Activated effector memory CD4-positive, alpha-beta T cell treated with Interleukin-2 at 50 U/mL for 16 hours (primary cell): Measurements from ENCODE around the gene ATP5MC2.
"Not testable (repeated sequence)": the region's sequence is repeated elsewhere in the genome, so short reads cannot be mapped to it uniquely, and the experiment has no call there.

Source experiments
- DNase-seq: peaks from one replicate; pipeline ENCODE4 v3.0.0-alpha.2; 2020

ATP5MC2 gene

DNA sequence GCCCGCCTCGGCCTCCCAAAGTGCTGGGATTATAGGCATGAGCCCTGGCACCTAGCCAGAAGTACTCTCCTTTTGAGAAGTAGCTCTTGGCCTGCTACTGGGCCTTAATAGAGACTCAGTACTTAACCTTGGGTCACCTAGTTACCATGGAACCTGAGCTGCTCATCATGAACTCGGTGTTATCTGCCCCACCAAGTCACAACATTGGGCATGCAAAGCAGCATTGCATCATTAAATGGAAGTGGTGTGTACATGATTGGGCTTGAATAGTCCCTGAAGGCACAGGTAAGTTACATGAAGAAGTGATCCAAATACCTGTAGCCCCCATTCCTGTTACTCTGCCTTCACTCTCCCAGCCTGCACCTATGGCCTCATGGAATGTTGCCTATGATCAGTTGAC lies 31.8 kb downstream of the ATP5MC2 start:
- DNase-seq: no peak

DNA sequence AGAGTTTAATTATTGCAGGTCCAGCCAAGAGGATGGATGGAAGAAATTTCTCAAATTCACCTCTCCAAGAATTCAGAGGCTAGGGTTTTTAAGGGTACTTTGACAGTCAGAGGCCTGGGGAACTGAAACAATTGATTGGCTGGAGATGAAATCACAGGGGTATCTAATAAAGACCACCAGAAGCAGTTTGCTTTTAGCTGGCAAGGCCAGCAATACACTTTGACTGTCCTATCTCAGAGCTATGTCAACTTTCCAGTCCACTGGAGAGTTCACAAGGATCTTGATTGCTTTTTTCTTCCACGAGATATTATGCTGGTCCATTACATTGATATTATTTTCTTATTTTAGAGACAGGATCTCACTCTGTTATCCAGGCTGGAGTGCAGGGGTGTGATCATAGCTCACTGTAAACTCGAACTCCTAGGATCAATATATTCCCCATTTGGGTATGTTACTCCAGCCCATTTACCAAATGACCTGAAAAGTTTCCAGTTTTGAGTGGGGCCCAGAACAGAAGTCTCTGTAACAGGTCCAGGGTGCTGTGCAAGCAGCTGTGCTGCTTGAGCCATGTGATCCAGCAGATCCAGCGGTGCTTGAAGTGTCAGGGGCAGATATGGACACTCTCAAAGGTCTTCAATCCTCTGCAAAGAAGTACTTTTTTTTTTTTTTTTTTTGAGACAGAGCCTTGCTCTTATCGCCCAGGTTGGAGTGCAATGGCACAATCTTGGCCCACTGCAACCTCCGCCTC lies 32.5 kb downstream of the ATP5MC2 start:
- no peak for DNase-seq

DNA sequence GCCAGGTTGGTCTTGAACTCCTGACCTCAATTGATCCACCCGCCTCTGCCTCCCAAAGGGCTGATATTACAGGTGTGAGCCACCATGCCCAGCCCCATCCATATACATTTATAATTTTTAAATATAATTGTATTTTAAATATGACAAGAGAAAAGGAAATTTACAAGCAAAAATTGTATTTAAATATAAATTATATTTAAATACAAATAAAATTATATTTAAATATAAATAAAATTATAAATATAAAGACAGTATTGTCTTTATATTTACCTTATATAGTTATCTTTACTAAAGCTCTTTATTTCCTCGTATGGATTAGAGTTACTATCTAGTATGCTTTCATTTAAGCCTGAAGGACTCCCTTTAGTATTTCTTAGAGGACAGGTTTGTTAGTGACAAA lies 37.8 kb downstream of the ATP5MC2 start:
- DNase-seq: no peak

DNA sequence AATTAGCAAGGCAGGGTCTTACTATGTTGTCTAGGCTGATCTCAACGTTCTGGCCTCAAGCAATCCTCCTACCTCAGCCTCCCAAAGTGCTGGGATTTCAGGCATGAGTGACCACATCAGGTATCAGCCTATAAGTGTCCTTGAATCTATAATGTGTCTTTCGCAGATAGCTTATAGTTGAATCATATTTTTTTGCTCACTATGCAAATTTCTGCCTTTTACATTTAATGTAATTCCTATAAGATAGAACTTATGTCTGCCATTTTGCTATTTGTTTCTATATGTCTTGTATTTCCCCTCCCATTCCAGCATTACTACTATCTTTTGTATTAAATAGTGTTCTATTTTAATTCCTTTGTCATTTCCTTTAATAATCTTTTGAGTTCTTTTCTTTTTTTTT lies 39.2 kb downstream of the ATP5MC2 start:
- DNase-seq: no peak

DNA sequence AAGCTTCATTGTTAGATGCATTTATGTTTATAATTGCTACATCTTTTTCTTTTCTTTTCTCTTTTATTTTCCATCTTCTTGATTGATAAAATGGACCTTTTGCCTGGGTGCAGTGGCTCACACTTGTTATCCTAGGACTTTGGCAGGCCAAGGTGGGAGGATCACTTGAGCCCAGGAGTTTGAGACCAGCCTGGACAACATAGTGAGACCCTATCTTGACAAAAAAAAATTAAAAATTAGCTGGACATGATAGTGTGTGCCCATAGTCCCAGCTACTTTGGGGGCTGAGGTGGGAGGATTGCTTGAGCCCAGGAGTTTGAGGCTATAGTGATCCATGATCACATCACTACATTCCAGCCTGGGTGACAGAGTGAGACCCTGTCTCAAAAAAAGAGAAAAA lies 40.2 kb downstream of the ATP5MC2 start:
- not testable (repeated sequence) for DNase-seq

DNA sequence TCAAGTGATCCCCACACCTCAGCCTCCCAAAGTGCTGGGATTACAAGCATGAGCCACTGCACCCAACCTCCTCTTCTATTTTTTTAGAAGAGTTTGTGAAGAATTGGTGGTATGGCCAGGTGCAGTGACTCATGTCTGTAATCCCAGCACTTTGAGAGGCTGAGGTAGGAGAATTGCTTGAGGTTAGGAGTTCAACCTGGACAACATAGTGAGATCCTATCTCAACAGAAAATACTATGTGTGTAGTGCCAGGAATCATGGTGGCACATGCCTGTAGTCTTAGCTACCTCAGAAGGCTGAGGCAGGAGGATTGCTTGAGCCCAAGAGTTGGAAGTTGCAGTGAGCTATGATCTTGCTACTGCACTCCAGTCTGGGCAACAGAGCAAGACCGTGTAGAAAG lies 44.2 kb downstream of the ATP5MC2 start:
- DNase-seq: no peak

DNA sequence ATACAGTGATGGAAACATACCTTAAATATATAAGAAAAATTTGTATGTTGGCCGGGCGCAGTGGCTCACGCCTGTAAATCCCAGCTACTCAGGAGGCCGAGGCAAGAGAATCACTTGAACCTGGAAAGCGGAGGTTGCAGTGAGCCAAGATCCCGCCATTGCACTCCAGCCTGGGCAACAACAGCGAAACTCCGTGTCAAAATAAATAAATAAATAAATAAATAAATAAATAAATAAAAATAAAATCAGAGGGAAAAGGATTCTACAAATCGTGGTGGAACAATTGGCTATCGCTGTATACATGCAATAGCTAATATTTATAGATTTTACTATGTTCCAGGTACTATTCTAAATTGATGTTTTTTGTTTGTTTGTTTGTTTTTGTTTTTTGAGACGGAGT lies 48.0 kb downstream of the ATP5MC2 start:
- no peak for DNase-seq

DNA sequence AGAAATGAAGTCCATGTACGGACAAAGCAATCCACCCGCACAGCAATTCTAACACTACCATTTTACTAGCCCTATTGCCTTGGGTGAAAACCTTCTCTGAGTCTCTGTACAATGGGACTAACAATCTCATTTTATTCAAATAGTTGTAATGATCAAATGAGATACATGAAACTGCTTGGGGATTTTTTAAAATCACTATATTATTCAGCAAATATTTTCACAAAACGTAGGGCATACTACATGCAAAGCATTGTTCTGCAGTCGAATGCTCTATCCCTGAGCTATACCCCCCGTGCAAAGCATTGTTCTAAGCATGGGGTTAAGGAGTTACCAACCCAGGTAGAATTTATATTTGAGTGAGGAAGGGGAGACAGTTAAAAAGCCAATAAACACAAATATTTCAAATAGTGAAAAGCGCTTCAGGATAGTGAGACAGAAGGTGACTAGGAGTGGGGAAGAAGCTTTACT lies 49.1 kb downstream of the ATP5MC2 start:
- DNase-seq: no peak

DNA sequence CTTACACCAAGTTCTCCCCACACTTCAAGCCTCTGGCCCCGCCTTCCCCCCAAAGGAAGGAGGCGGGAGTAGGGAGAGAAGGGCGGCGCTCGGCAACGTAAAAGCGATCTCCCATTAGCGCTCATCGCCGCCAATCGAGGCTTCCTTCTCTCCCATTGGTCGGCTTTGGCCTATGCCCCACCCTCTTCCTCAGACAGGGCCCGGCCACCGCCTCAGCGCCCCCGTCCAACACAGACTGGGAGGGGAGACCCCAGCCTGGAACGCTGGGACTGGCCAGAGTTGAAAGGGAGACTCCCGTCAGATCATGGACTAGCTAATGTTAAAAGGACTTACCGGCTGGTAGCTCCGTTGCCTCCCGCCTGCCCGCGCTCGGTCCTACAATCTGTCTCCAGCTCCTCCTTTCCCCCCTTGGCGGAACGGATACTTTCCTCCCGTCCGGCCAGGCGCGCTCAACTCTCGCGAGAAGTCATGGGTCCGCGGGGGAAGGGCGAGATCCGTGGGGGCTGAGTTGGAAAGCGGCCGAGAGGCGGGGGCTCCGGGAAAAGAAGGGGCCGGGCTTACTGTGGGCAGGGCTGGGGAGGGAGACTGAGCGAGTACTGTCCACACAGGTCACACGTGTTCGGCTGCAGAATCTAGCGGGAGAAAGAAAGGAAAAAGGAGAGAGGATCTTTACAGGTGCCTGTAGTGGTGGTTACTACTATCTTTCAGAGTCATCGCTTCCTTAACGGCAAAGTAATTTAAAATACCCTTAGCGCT lies 49.8 kb downstream of the ATP5MC2 start, which contains the start of gene ATF7:
ATF7 (minus strand) TSS at position 437 of the 756 bp plus-strand sequence. CDS start 25,382 bp downstream, outside the sequence.
- DNase-seq: peak; percentile 97

DNA sequence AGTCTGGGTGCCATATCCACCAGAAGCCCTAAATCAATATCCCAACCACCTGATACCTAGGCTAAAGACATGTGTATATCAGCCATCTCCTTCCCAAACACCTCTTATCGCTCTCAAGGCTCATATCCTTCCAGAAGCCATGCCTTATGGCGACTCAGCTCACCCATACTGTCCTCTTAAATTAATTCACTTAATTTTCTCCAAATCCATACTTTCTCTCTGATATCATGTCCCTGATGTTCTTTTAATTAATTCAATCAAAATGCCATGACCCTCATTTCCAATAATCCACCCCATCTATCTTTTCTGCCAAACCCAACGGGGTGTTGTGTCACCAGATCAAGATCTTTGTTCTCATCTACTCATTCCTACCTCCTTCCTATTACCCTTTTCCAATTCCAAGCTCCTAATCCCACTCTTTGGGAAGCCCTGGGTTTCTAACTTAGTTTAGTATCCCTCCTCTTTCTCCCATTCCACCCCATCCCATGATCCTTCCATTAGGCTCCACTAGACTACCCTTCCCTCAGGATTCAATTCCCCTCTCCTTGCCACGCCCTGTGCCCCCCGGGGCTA lies 50.4 kb downstream of the ATP5MC2 start:
- no peak for DNase-seq

DNA sequence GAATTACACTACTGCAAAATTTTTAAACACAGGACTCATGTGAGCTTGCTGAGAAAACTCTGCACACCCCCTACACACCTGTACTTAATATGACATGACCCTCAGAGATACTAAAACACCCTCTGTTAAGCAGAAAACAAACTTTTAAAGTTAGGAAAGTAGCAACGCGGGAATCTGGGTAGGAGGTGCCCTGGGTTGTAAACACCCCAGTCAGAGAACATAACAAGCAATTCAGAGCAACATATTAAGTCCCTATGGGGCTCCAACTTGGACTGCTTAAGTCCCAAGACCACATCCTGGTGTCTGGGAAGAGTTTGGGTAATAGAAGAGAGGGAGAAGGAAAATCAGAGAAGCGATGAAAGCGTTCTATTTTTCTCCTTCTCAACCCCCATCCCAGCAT lies 50.9 kb downstream of the ATP5MC2 start:
- no peak for DNase-seq

DNA sequence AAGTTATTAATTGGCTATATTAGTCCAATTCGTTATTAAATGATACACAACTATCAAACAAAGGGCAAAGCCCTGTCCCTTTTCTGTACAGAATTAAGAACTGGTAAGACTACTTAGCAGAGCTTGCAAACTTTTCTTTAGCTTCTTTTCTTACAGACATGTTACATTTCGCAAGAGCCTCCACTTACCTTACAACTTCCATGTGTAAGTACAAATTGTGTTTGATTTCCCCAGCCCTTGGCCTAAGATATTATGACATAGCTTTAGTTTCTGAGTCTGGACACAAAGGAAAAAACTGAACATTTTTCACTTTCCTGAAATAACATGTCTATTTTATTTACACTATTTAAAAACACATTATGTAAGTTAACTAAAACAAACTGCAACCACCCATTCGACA lies 51.4 kb downstream of the ATP5MC2 start:
- DNase-seq: no peak

DNA sequence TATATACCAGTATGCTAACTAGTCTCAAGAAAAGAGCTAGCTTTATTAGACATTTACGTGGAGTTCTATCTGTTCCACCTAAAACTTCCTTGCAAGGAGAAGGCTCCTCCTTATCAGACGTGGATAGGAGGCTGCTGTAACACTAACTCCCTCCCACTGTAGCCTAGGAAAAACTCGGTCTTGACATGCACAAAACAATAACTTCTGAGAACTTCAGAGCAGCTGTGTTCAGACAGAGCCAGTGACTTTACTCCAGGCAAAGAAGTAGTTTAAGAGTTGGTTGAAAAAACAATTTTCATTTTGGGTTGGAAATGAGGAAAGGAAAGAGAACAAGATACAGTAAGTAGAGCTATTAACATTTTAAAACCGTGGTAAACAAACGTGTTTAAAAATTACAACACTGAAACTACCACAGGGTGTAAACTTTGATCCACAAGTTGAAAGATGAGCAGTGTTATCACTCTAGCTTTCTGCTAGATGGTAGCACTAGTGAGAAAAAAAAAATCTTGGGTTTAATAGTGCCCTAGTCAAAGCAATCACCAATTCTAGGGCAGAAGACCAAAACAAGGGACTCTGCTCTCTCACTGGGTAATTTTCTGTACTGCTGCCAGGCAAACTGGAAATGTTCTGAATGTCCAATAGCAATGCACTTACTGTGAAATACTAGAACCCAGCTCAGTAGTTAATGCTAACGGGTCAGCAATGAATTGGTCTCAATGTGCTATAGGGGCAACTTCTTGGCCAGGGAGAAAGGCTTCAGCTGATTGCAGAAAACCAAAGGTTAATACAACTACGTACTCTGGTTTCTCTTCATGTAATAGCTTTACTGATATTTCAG lies 52.1 kb downstream of the ATP5MC2 start:
- no peak for DNase-seq

DNA sequence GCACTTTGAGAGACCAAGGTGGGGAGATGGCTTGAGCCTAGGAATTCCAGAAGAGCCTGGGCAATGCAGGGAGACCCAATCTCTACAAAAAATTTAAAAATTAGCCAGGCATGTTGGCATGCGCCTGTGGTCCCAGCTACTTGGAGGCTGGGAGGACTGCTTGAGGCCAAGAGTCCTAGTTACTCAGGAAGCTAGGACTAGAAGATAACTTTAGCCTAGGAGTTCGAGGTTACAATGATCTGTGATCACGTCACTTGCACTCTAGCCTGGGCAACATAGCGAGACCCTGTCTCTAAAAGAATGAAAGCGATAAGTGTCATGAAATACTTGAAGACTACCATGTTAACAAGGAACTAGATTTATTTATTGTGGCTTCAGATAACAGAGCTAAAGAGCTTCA lies 53.2 kb downstream of the ATP5MC2 start:
- DNase-seq: no peak

DNA sequence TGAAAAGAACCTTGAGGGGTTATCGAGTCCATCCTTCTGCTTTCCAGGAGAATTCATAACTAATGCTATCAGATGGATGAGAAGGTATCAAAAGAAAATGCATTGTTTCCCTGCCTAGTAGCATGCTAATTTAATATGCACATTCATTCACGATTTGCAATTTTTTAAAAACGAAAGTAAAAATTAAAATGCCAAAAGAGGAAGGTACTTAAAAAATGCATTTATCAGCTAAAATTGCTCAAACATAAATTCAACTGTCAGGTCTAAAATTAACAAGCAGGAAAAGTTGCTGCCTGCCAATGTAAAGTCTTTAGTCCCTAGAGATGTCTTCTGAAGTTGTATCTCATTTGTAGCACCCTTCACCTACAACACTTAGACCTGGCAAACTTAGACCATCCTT lies 57.6 kb downstream of the ATP5MC2 start:
- DNase-seq: no peak

DNA sequence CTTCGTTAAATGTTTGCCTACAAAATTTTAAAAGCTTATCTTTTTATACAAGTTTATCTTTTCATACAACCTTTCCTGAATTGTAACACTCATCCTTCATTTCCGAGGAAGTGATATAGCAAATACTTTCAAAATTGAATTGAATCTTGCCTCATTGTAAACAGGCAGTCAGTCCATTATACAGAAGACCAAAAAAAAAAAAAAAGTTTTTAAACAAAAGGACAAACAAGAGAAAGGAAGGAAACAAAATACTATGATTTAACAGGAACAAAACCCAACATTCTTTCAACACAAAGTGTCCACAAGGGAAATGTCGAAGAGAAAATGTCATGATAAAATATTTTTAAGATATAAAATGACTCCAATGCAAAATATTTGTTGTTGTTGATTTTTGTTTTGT lies 58.2 kb downstream of the ATP5MC2 start:
- no peak for DNase-seq

DNA sequence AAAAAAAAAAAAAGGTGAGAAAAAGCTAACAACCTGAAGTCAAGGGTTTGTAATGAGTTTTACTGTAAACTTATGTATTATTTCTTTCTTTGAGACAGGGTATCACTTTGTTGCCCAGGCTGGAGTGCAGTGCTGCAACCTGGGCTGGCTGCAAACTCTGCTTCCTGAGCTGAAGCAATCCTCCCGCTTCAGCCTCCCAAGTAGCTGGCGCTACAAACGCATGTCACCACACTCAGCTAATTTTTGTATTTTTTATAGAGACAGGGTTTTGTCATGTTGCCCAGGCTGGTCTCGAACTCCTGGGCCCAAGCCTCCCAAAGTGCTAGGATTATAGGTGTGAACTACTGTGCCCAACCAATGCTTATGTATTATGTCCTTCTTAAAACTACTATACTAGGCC lies 58.9 kb downstream of the ATP5MC2 start:
- DNase-seq: no peak
